ENCODE measurements around the gene PDE3B. TPM values are rescaled to one million over a fixed set of nuclear protein-coding genes. Genes with fewer than 3 reads are reported as not detected.

The PDE3B gene
- total and polyA plus RNA-seq, 2 of the 8 experiments (the other 6 are each of a cell fraction or from before 2014, with no cell fraction given): 2.7 to 10.9 TPM

- DNase-seq (ENCODE audit: low read depth in 1 of 2, low spot score in 2 of 2) (no peak), FAIRE-seq (no peak)
- no peaks in the 10 kb centered on the region for H3K23me2 ChIP-seq (ENCODE audit: low read depth, low read length)
- H4K91ac ChIP-seq (replicated peaks; ENCODE audit: insufficient read length, low read length): no peak overlapping the region
- H2BK5ac ChIP-seq (ENCODE audit: low read depth, low read length): no peak overlapping the region
- H3K4me1 ChIP-seq (replicated peaks in 1 of 4; ENCODE audit: control insufficient read depth in 3 of 4, insufficient read depth in 4 of 4, low read length in 3 of 4): peaks cover 0 to 7% (median under 1%) of the 10 kb centered on the region in 4 experiments; a peak in 4 of 7 replicates
- no peak overlapping the region for H2AK5ac ChIP-seq (ENCODE audit: low read depth, low read length)
- no peak overlapping the region for H2BK20ac ChIP-seq (ENCODE audit: low read length)
- no peak overlapping the region for H3K27ac ChIP-seq (ENCODE audit: low read depth, low read length)
- H4K8ac ChIP-seq (ENCODE audit: extremely low read depth, insufficient read depth, low read length): no peak overlapping the region
- no peaks in the 10 kb centered on the region for H4K20me1 ChIP-seq (replicated peaks in 1 of 2; ENCODE audit: control insufficient read depth in 1 of 2, insufficient read depth in 2 of 2, low read length in 2 of 2)
- H3K14ac ChIP-seq (ENCODE audit: insufficient read length): no peak overlapping the region
- H3K56ac ChIP-seq (replicated peaks; ENCODE audit: insufficient read length, low read depth, low read length): no peak overlapping the region
- H3K9me3 ChIP-seq (ENCODE audit: insufficient read depth in 2 of 2, low read depth in 1 of 2, low read length in 1 of 2): no peaks in the 10 kb centered on the region
- 83% methylated on average over 1 of the region's 1 CpG; no CpG with 5 or more reads in 1 of the 2 experiments for WGBS, 2 experiments (ENCODE audit: extremely low coverage in 1 of 2, insufficient coverage in 1 of 2, insufficient read length in 1 of 2, insufficient replicate concordance in 2 of 2, low coverage in 1 of 2, low lambda C conversion rate in 2 of 2, missing lambda C conversion rate in 1 of 2)
- H3K18ac ChIP-seq (ENCODE audit: extremely low read depth, low read length): no peak overlapping the region
- H2BK120ac ChIP-seq (replicated peaks; ENCODE audit: low read depth, low read length): no peak overlapping the region
- no peak overlapping the region for H3K4me2 ChIP-seq (ENCODE audit: insufficient read depth in 1 of 2, low read depth in 2 of 2, low read length in 2 of 2)
- no peak overlapping the region for H3K9ac ChIP-seq (replicated peaks in 1 of 4; ENCODE audit: extremely low read depth in 1 of 4, low read depth in 3 of 4, low read length in 3 of 4)
- H3K27me3 ChIP-seq (replicated peaks in 1 of 4; ENCODE audit: control insufficient read depth in 3 of 4, extremely low read depth in 1 of 4, insufficient read depth in 3 of 4, low read length in 3 of 4): peaks cover 0 to 7% (median 0%) of the 10 kb centered on the region in 4 experiments; a peak in 3 of 7 replicates
- H3K23ac ChIP-seq (ENCODE audit: insufficient read length): no peak overlapping the region
- H3K79me1 ChIP-seq (ENCODE audit: low read depth, low read length): no peaks in the 10 kb centered on the region
- no peak overlapping the region for H2BK12ac ChIP-seq (ENCODE audit: low read depth, low read length)
- TF ChIP-seq SP1 (IDR thresholded peaks at IDR 0.05; ENCODE audit: low read depth, low read length): no peak
- no peak for TF ChIP-seq EGR1 (IDR thresholded peaks at IDR 0.05; ENCODE audit: borderline replicate concordance, low read depth, low read length)
- H3K4me3 ChIP-seq (ENCODE audit: extremely low read depth in 1 of 4, insufficient read depth in 2 of 4, low read depth in 3 of 4, low read length in 4 of 4): no peak overlapping the region
- H2BK15ac ChIP-seq (ENCODE audit: low read length): no peak overlapping the region
- H4K5ac ChIP-seq (ENCODE audit: insufficient read length, low read depth, low read length): no peak overlapping the region
- no peaks in the 10 kb centered on the region for H3K79me2 ChIP-seq (ENCODE audit: control insufficient read depth in 1 of 2, insufficient read depth in 2 of 2, low read length in 2 of 2)
- no peak overlapping the region for H3K4ac ChIP-seq (replicated peaks; ENCODE audit: insufficient read length, low read depth, low read length)
- no peaks in the 10 kb centered on the region for H3K36me3 ChIP-seq (ENCODE audit: control insufficient read depth in 2 of 4, insufficient read depth in 4 of 4, low read length in 3 of 4)
- ChIA-PET CTCF (ENCODE audit: partially characterized antibody) (interaction anchor here (0.8 to 3.4 kb wide), 10 partner anchors 9 to 366 kb away, joined by 3 to 12 read pairs (median 3); partner anchors contain the start of gene CYP2R1), POLR2A (ENCODE audit: partially characterized antibody) (interaction anchor here (1.0 kb wide), 1 partner anchor 8 kb away, joined by 3 read pairs; no protein-coding TSS in a partner anchor)
- H2AFZ ChIP-seq (ENCODE audit: low read length): no peak overlapping the region
Measured at GRCh38 chr11:14902650-14903350, 259.2 kb downstream of the PDE3B start.

Measured in H1 (cell line).